GM18508 (cell line): Measurements from ENCODE around the gene PTCRA.
"Not testable (repeated sequence)": the region's sequence is repeated elsewhere in the genome, so short reads cannot be mapped to it uniquely, and the experiment has no call there.

Experiments
- ATAC-seq: cut with Tn5 transposase; IDR thresholded peaks from one replicate; pipeline ENCODE4 v1.9.1; 2021; ENCODE audit warnings: moderate number of reproducible peaks; ENCODE audit not compliant: insufficient read depth, unreplicated experiment

PTCRA gene

DNA sequence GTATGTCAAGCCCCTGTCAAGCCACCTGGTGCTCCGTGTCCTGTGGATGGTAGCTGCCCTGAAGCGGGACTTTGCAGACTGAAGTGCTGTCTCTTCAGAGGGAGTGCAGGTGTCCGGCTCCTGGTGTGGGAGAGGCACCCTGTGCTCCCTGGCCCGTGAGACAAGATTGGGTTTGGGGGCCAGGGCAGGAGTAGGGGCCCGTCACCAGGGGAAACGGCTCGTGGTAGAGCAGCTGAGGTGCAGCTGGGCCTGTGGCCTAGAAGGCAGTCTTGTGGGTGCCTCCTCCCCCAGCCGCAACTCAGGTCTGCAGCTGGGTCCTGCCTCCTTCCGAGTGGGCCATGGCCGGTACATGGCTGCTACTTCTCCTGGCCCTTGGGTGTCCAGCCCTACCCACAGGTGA, at the start of gene PTCRA:
Gene PTCRA (plus strand): TSS at position 322 of the 400 bp plus-strand sequence. CDS start 17 bp downstream, at position 339.
- no peak for ATAC-seq

DNA sequence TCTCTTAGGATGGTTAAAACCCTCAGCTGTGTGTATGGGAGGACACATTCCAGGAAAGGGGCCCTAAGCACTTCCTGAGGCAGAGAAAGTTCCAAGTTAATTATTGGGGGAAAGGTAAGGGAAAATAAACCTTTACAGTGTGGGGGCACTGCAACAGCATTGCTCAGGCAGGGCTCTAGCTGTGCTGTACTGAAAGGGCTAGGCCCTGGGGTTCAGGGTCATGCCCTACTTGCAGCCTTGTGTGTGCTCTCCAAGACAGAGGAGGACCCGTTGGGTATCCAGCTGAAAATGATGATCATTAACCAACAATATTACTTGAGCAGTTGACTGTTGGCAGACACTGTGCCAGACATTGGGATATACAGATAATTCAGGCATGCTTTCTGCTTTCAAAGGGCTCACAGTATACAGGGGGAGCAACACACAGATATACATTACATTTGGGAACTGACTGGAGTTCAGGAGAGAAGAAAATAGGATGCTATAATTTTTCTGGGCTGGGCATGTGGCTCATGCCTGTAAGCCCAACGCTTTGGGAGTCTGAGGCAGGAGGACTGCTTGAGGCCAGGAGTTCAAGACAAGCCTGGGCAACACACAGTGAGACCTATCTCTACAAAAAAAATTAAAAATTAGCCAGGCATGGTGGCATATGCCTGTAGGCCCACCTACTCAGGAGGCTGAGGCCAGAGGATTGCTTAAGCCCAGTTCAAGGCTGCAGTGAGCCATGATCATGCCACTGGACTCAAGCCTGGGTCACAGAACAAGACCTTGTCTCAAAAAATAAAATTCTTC, 45.5 kb upstream of the PTCRA start:
- no peak for ATAC-seq

GRCh38 chr6:42871711-42872110, 44.1 kb upstream of the PTCRA start:
- no peak for ATAC-seq

DNA sequence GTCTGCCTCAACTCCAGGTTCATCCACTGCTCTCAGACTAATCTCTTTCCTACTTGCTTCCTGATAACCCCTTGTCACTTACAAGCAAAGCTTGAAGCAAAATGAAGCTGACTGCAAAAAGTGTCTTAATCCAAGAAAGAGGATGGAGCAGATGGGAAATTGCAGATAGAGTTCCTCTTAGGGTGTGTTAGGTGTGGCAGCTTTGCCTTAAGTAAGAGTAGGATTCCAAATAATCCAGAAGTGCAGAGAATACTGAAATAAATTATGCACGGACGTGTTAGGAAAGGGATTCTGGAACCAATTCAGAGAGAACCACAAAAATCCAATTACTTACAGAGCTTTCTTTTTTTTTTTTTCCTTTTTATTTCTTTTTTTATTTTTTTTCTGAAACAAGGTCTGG, 42.5 kb upstream of the PTCRA start:
- no peak for ATAC-seq

GRCh38 chr6:42877695-42878094, 38.2 kb upstream of the PTCRA start:
- ATAC-seq: no peak

DNA sequence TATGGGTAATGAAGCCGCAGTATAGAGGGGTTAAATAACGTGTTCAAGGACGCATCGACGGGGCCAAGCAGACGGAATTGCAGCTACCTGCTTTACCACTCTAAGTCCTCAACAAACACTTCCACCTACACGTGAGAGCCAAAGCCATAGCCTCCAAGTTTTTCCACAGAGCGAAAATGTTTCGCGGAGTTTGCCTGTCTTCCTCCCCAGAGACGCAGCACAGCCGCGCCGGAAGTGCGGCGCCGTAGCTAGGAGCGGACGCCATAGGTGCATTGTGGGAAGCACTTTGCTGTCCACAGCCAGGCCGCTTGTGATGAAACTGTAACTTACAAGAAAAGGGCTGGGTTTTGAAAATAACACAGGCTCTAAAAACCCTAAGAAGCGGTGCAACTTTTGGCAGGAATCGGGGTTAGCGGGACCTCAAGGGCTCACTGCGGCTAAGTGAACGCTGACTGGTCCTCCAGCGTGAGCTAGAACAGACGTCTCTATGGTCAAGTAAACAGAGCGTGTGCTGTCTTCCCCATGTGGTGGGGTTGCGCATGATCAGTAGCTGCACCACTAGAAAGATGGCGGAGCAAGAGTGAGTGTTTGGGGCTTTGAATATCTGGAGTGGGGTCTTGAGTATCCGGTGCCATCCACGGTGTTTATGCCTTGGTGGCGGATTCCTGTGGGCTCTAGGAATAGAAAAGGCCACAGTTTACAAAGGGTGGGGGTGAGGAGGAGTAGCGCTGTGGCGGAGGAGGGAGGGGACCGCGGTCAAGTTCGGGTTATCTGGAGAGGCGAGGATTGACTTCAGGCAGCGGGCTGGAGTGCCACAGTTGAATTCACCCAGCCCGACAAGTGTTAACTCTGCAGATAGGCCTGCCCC, 36.2 kb upstream of the PTCRA start, which contains the start of gene RPL7L1:
Gene RPL7L1 (plus strand): TSS at position 245 of the 868 bp plus-strand sequence. CDS start 295 bp downstream, at position 540.
- ATAC-seq: peak; percentile 69

DNA sequence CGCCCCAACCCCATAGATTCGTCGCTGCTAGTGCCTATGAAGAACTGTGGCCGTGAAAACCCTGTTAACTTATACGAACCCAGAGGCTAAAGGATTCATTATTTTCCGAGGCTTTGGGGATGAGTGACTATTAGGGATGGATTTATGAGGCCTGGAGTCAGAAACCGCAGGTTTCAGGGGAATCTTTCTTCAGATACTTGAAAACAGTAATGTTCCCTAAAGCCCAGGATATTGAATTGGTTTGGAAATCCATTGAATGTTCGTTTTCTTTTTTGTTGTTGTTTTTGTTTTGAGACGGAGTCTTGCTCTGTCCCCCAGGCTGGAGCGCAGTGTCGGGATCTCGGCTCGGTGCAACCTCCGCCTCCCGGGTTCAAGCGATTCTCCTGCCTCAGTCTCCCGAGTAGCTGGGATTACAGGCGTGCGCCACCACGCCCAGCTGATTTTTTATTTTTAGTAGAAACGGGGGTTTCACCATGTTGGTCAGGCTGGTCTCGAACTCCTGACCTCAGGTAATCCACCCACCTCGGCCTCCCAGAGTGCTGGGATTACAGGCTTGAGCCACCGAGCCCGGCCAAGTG, 35.5 kb upstream of the PTCRA start:
- ATAC-seq: not testable (repeated sequence)

GRCh38 chr6:42880871-42881270, 35.0 kb upstream of the PTCRA start:
- ATAC-seq: not testable (repeated sequence)

GRCh38 chr6:42885702-42886101, 30.2 kb upstream of the PTCRA start:
- no peak for ATAC-seq

DNA sequence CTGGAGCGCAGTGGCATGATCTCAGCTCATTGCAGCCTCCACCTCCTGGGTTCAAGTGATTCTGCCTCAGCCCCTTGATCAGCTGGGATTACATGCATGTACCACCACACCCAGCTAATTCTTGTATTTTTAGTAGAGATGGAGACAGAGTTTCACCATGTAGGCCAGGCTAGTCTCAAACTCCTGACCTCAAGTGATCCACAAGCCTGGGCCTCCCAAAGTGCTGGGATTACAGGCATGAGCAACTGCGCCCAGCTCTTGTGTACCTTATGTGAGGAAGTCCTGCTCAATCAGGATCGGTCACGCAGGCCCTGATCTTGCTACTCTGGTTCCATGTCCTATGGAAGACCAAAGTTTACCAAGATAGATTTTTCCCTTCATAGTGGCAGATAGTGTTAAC, 27.7 kb upstream of the PTCRA start:
- ATAC-seq: not testable (repeated sequence)

GRCh38 chr6:42889815-42890214, 26.0 kb upstream of the PTCRA start:
- ATAC-seq: no peak

DNA sequence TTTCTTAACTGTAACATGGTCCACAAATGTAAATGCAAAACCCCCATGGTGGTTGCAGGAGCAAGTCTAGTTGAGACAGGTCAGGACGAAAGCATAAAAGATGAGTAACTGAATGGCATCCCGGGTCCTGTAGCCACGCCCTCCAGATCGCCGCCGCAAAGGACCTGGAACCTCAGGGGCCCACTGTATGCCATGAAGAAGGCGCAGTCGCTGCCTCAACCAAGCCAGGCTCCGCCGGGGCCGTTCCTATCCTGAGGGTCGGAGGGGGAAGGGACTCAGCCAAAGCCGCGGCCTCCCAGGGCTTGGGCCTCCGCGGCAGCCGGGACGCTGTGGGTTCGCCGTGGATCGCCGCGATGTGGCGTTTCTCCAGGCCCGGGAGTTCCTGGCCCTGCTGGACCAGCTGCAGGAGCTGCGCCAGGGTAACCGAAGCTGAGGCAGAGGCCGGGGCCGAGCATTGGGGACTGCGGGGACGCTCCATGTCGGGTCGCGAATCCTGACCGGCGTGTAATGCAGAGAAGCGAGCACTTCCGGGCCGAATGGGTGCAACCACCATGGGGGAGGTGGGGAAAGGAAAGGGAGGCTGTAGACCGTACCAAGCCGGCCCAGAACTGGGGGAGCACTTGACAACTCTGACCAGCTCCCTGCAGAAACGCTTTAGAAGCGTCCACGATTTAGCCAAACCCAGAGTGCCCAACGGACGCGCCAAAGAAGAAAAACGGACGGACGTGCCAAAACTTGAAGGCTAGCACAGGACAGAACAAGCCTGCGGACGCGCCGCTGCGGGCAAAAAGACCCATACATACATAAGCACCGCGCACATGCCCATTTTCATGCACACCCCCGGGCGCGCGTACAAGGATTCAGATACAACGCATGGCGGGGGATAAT, 25.3 kb upstream of the PTCRA start:
- no peak for ATAC-seq

GRCh38 chr6:42891199-42891722, 24.6 kb upstream of the PTCRA start:
- no peak for ATAC-seq

DNA sequence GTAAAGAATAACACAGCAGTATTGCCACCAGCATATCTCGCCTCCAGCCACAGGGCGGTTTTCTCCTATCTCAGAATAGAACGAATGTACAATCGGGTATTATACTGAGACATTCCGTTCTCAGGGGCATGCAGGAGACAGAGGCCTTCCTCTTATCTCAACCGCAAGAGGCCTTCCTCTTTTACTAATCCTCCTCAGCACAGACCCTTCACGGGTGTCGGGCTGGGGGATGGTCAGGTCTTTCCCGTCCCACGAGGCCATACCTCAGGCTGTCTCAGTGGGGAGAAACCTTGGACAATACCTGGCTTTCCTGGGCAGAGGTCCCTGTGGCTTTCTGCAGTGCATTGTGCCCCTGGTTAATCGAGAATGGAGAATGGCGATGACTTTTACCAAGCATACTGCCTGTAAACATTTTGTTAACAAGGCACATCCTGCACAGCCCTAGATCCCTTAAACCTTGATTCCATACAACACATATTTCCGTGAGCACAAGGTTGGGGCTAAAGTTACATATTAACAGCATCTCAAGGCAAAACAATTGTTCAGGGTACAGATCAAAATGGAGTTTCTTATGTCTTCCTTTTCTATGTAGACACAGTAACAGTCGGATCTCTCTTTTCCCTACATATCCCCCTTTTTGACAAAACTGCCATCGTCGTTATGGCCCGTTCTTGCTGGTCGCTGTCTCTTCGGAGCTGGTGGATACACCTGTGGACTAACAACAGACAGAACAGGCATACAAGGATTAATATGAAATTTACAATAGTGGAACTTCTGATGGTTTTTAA, 21.6 kb upstream of the PTCRA start:
- ATAC-seq: not testable (repeated sequence)

DNA sequence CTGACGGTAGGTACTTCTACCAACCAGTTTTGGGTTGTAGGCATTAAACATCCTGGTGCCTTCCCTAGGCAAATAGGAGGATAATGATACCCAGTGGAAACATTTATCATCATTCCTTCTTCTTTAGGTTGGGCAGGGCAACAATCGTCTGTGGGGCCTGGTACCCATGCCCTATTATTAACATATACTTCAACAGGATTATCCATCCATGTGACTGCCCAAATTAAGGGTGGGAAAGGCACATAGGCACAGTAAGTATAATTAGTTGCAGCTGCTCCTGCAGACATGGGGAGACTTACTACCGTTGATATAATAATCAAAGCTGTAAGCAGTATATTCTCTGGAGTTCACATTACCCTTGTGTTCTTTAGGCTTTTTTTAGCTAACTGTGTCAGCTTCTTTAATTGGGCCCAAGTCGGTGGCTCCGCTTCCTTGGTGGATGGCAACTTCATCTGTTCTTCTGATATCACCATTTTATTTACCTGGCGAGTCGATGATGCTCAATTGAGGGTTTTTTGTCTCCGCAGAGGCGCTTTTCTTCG, 19.6 kb upstream of the PTCRA start:
- no peak for ATAC-seq

DNA sequence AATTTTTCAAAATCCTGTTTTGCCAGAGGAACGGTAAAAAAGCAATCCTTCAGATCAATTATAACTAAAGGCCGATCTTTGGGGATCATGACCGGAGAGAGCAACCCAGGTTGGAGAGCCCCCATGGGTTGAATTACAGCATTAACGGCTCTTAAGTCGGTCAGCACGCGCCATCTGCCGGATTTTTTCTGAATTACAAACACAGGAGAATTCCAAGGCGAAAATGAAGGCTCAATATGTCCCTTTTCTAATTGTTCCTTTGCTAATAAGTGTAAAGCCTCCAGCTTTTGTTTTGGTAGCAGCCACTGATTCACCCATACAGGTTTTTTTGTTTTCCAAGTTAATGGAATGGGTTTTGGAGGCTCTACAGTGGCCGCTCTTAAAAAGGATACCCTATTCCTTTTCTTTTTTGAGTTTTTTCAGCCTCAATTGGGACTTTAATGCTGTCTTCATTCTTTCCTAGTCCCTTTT, 16.9 kb upstream of the PTCRA start:
- ATAC-seq: no peak

- ATAC-seq: no peak
These were observed 16.0 kb upstream of the PTCRA start for GRCh38 chr6:42899871-42900270.

DNA sequence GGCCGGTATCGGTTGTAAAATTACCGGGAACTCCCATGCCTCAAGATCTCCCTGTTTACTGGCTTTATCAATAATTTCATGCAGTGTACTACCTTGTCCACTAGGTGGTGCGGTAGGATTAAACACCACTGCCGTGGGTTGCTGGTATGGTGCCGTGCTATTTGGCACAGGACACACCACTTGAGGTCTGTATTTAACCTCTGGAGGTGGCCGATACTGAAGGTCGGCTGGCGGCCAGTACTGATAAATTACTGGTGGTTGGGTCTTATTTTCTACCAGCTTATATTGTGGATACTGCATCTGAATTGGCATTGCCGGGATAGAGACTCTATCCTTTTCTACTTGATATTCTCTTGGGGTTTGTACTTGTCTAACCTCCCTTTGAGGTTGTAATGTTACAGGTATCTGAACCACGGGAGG, 14.3 kb upstream of the PTCRA start:
- ATAC-seq: no peak
